ENCODE results near the gene WDR49.

The WDR49 gene

GRCh38 chr3:167520266-167521005 is 133.3 kb downstream of the WDR49 start:
- TF ChIP-seq TRIM28 (IDR thresholded peaks at IDR 0.05; ENCODE audit: borderline replicate concordance, low read length): no peak
- no peak for TF ChIP-seq ZNF19 (tag by site-specific recombination; IDR thresholded peaks at IDR 0.05; ENCODE audit: low read depth)
- TF ChIP-seq ZNF623 (tag by site-specific recombination; IDR thresholded peaks at IDR 0.05): no peak
- no peak for TF ChIP-seq WT1 (tag by site-specific recombination; IDR thresholded peaks at IDR 0.05)
- H3K4me1 ChIP-seq (ENCODE audit: control insufficient read depth, insufficient read depth, low read length): no peaks in the 10 kb centered on the region
- no peak overlapping the region for H3K4me3 ChIP-seq (ENCODE audit: low read depth, low read length)
- H3K36me3 ChIP-seq (ENCODE audit: control insufficient read depth in 2 of 2, insufficient read depth in 1 of 2, low read length in 2 of 2): no peaks in the 10 kb centered on the region
- no peaks in the 10 kb centered on the region for H3K9me3 ChIP-seq (ENCODE audit: control insufficient read depth, insufficient read depth, low read depth, low read length)
- H3K27ac ChIP-seq (ENCODE audit: extremely low read depth, low read depth, low read length): no peak overlapping the region
- ChIA-PET POLR2A (no interaction called here), CTCF (no interaction called here)

GRCh38 chr3:167507954-167508353 is 145.8 kb downstream of the WDR49 start:
- Histone ChIP-seq H3K4me1 (ENCODE audit: control insufficient read depth, insufficient read depth, low read length) (no peaks in the 10 kb centered on the region), H3K4me3 (ENCODE audit: low read depth, low read length) (no peak overlapping the region), H3K36me3 (ENCODE audit: control insufficient read depth in 2 of 2, insufficient read depth in 1 of 2, low read length in 2 of 2) (no peaks in the 10 kb centered on the region), H3K9me3 (ENCODE audit: control insufficient read depth, insufficient read depth, low read depth, low read length) (no peaks in the 10 kb centered on the region), H3K27ac (ENCODE audit: extremely low read depth, low read depth, low read length) (no peak overlapping the region)
- CTCF ChIA-PET: no interaction called here
- POLR2A ChIA-PET: no interaction called here
- TF ChIP-seq ZNF362 (tag by site-specific recombination; IDR thresholded peaks at IDR 0.05) (no peak), ZFP37 (tag by site-specific recombination; IDR thresholded peaks at IDR 0.05) (no peak), ZNF704 (tag by site-specific recombination; IDR thresholded peaks at IDR 0.05) (no peak), ZNF37A (tag by site-specific recombination; IDR thresholded peaks at IDR 0.05) (no peak), ZBTB17 (tag by site-specific recombination; IDR thresholded peaks at IDR 0.05) (no peak), ZNF280D (tag by site-specific recombination; IDR thresholded peaks at IDR 0.05) (no peak), KLF16 (tag by site-specific recombination; IDR thresholded peaks at IDR 0.05) (no peak), ZNF155 (tag by site-specific recombination; IDR thresholded peaks at IDR 0.05) (no peak), ZBTB1 (tag by site-specific recombination; IDR thresholded peaks at IDR 0.05) (no peak), ZNF239 (tag by site-specific recombination; IDR thresholded peaks at IDR 0.05) (no peak), ZNF324 (tag by site-specific recombination; IDR thresholded peaks at IDR 0.05) (no peak), ZNF558 (tag by site-specific recombination; IDR thresholded peaks at IDR 0.05) (no peak)

- Histone ChIP-seq H3K9me3 (ENCODE audit: control insufficient read depth, insufficient read depth, low read depth, low read length) (no peaks in the 10 kb centered on the region), H3K4me3 (ENCODE audit: low read depth, low read length) (no peak overlapping the region), H3K36me3 (ENCODE audit: control insufficient read depth in 2 of 2, insufficient read depth in 1 of 2, low read length in 2 of 2) (no peaks in the 10 kb centered on the region), H3K27ac (ENCODE audit: extremely low read depth, low read depth, low read length) (no peak overlapping the region), H3K4me1 (ENCODE audit: control insufficient read depth, insufficient read depth, low read length) (no peaks in the 10 kb centered on the region)
- ChIA-PET CTCF (no interaction called here), POLR2A (no interaction called here)
- TF ChIP-seq ZNF214 (tag by site-specific recombination; IDR thresholded peaks at IDR 0.05; ENCODE audit: borderline replicate concordance): no peak
- TF ChIP-seq ELK4 (IDR thresholded peaks at IDR 0.05; ENCODE audit: borderline replicate concordance, low read depth, low read length): no peak
- no peak for TF ChIP-seq ZNF398 (tag by site-specific recombination; IDR thresholded peaks at IDR 0.05)
- TF ChIP-seq ZNF155 (tag by site-specific recombination; IDR thresholded peaks at IDR 0.05): no peak
- TF ChIP-seq GLIS1 (tag by site-specific recombination; IDR thresholded peaks at IDR 0.05): no peak
- no peak for TF ChIP-seq KLF9 (tag by site-specific recombination; IDR thresholded peaks at IDR 0.05; ENCODE audit: low read depth)
- TF ChIP-seq ZNF830 (tag by site-specific recombination; IDR thresholded peaks at IDR 0.05; ENCODE audit: low read depth): no peak
- TF ChIP-seq ZNF510 (tag by site-specific recombination; IDR thresholded peaks at IDR 0.05; ENCODE audit: insufficient replicate concordance): no peak
- no peak for TF ChIP-seq ZNF747 (tag by site-specific recombination; IDR thresholded peaks at IDR 0.05)
Observed at GRCh38 chr3:167502401-167502800, 151.3 kb downstream of the WDR49 start.

Data from HEK293 (cell line).